Measurements from ENCODE around the gene MTFR1L.

MTFR1L gene

DNA sequence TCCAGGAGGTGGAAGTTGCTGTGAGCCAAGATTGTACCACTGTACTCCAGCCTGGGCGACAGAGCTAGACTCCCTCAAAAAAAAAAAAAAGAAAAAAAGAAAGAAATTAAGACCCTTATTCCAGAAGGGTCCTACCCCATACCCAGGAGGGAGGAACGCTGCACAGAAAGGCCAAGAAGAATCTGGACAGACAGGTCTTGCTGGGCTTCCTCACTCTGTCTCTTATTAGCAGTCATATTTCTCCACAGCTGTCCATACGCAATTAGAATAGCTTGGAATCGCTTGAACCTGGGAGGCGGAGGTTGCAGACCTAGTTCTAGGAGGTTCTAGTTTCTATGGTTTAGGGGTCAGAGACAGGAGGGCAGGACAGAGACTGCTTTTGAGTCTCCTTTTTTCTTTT is 58.9 kb downstream of the MTFR1L start:
- no peak for DNase-seq (ENCODE audit: low spot score)

GRCh38 chr1:25879675-25880074 is 59.9 kb downstream of the MTFR1L start:
- no peak for DNase-seq (ENCODE audit: low spot score)

DNA sequence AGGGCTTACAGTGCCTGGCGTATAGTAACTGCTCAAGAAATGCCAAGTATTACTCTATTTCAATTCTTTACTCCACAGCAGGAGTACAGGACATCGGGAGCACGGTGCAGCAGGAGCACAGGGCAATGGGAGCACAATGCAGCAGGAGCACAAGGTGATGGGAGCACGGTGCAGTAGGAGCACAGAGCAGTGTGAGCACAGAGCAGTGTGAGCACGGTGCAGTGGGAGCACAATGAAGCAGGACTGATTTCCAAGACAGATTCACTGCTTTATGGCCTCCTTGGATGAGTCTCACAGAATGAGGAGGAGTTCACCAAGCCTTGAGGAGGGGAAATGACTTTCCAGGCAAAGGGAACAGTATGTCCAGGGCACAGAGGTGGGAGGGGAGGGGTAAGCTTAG is 60.8 kb downstream of the MTFR1L start:
- no peak for DNase-seq (ENCODE audit: low spot score)

GRCh38 chr1:25881266-25881665 is 61.5 kb downstream of the MTFR1L start:
- DNase-seq (ENCODE audit: low spot score), result no peak

Measured in AG20443 (cell line).